ACC112 (cell line): ENCODE results near the gene HPS4.
"Not testable (repeated sequence)": the region's sequence is repeated elsewhere in the genome, so short reads cannot be mapped to it uniquely, and the experiment has no call there.

Experiments used
- H2AFZ ChIP-seq: fragments of 200-600 bp; sonication (generic); one replicate; pipeline ENCODE4 v1.6.0; 2017; ENCODE audit warnings: antibody characterized with exemption, low read length; ENCODE audit not compliant: unreplicated experiment
- H3K27ac ChIP-seq: fragments of 200-600 bp; sonication (generic); 2 replicates; pipeline ENCODE4 v1.5.1; 2014; ENCODE audit warnings: low read depth, mild to moderate bottlenecking, antibody characterized with exemption, low read length, moderate library complexity
- H3K27me3 ChIP-seq: fragments of 200-600 bp; sonication (generic); 2 replicates; pipeline ENCODE4 v1.6.1; 2014; ENCODE audit warnings: mild to moderate bottlenecking, antibody characterized with exemption, low read length, moderate library complexity, mixed read lengths; ENCODE audit not compliant: insufficient read depth
- H3K36me3 ChIP-seq: fragments of 200-600 bp; sonication (generic); 2 replicates; pipeline ENCODE4 v1.6.1; 2016; ENCODE audit warnings: mild to moderate bottlenecking, antibody characterized with exemption, low read length, moderate library complexity, mixed read lengths; ENCODE audit not compliant: insufficient read depth
- H3K4me1 ChIP-seq: fragments of 200-600 bp; sonication (generic); one replicate; pipeline ENCODE4 v1.6.1; 2016; ENCODE audit warnings: low read length, mixed read lengths; ENCODE audit not compliant: insufficient read depth, unreplicated experiment, control insufficient read depth
- H3K4me3 ChIP-seq: fragments of 200-600 bp; sonication (generic); 2 replicates; pipeline ENCODE4 v1.5.1; 2014; ENCODE audit warnings: mild to moderate bottlenecking, low read depth, low read length
- H3K79me2 ChIP-seq: fragments of 200-600 bp; sonication (generic); one replicate; pipeline ENCODE4 v1.6.0; 2016; ENCODE audit warnings: low read length; ENCODE audit not compliant: control insufficient read depth, unreplicated experiment, insufficient read depth

HPS4 gene

GRCh38 chr22:26483439-26484359 is at the start of gene HPS4, which contains the start of gene SRRD:
TSS of gene HPS4 (minus strand) at chr22:26483783. CDS start at chr22:26481762, 2,021 bp downstream.
TSS of gene SRRD (plus strand) at chr22:26483877. CDS start at chr22:26483891, 14 bp downstream.
- Histone ChIP-seq H2AFZ (peak within 1 kb of the TSS; percentile 61), H3K79me2 (peaks cover 25% of the 10 kb centered on the region), H3K27me3 (no peaks in the 10 kb centered on the region), H3K4me3 (peak within 1 kb of the TSS; percentile 85), H3K4me1 (peaks cover 8% of the 10 kb centered on the region), H3K36me3 (peaks cover 9% of the 10 kb centered on the region; the same call in 1 of the 2 replicates), H3K27ac (peak within 1 kb of the TSS; percentile 44)

- Histone ChIP-seq H3K4me3 (no peak overlapping the region), H3K27me3 (no peaks in the 10 kb centered on the region), H3K4me1 (peaks cover 12% of the 10 kb centered on the region), H3K27ac (no peak overlapping the region), H2AFZ (no peak overlapping the region), H3K79me2 (no peaks in the 10 kb centered on the region), H3K36me3 (no peaks in the 10 kb centered on the region)
Observed at GRCh38 chr22:26529345-26529744, 45.8 kb upstream of the HPS4 start.

- H3K36me3 ChIP-seq, H3K27me3 ChIP-seq, H3K27ac ChIP-seq, H3K79me2 ChIP-seq, H2AFZ ChIP-seq, H3K4me3 ChIP-seq: not testable (repeated sequence)
- peaks cover 12% of the 10 kb centered on the region for H3K4me1 ChIP-seq
Observed at GRCh38 chr22:26528518-26528917, 44.9 kb upstream of the HPS4 start.

- no peaks in the 10 kb centered on the region for H3K27me3 ChIP-seq
- no peak overlapping the region for H3K27ac ChIP-seq
- no peaks in the 10 kb centered on the region for H3K79me2 ChIP-seq
- no peak overlapping the region for H3K4me3 ChIP-seq
- no peaks in the 10 kb centered on the region for H3K36me3 ChIP-seq
- H3K4me1 ChIP-seq: peaks cover 9% of the 10 kb centered on the region
- H2AFZ ChIP-seq: no peak overlapping the region
Observed at GRCh38 chr22:26527574-26528465, 44.2 kb upstream of the HPS4 start.

GRCh38 chr22:26527167-26527566 is 43.6 kb upstream of the HPS4 start:
- Histone ChIP-seq H3K4me1 (peaks cover 7% of the 10 kb centered on the region), H3K36me3 (no peaks in the 10 kb centered on the region), H3K27me3 (no peaks in the 10 kb centered on the region), H3K27ac (no peak overlapping the region), H2AFZ (no peak overlapping the region), H3K4me3 (no peak overlapping the region), H3K79me2 (no peaks in the 10 kb centered on the region)

GRCh38 chr22:26525946-26526564 is 42.5 kb upstream of the HPS4 start:
- no peak overlapping the region for H2AFZ ChIP-seq
- no peaks in the 10 kb centered on the region for H3K79me2 ChIP-seq
- no peak overlapping the region for H3K4me3 ChIP-seq
- no peaks in the 10 kb centered on the region for H3K36me3 ChIP-seq
- peaks cover 7% of the 10 kb centered on the region for H3K4me1 ChIP-seq
- no peaks in the 10 kb centered on the region for H3K27me3 ChIP-seq
- H3K27ac ChIP-seq: no peak overlapping the region

GRCh38 chr22:26524870-26525269 is 41.3 kb upstream of the HPS4 start:
- Histone ChIP-seq H3K36me3 (no peaks in the 10 kb centered on the region), H3K4me3 (no peak overlapping the region), H3K4me1 (peaks cover 7% of the 10 kb centered on the region), H3K27ac (no peak overlapping the region), H2AFZ (no peak overlapping the region), H3K79me2 (no peaks in the 10 kb centered on the region), H3K27me3 (no peaks in the 10 kb centered on the region)

- Histone ChIP-seq H2AFZ (no peak overlapping the region), H3K36me3 (no peaks in the 10 kb centered on the region), H3K27me3 (no peaks in the 10 kb centered on the region), H3K79me2 (no peaks in the 10 kb centered on the region), H3K4me3 (no peak overlapping the region), H3K27ac (no peak overlapping the region), H3K4me1 (no peaks in the 10 kb centered on the region)
Observed at GRCh38 chr22:26522592-26522991, 39.0 kb upstream of the HPS4 start.

- Histone ChIP-seq H3K27ac (no peak overlapping the region), H3K4me1 (no peaks in the 10 kb centered on the region), H3K4me3 (no peak overlapping the region), H2AFZ (no peak overlapping the region), H3K36me3 (no peaks in the 10 kb centered on the region), H3K27me3 (no peaks in the 10 kb centered on the region), H3K79me2 (no peaks in the 10 kb centered on the region)
Observed at GRCh38 chr22:26522012-26522411, 38.4 kb upstream of the HPS4 start.

GRCh38 chr22:26517429-26517828 is 33.8 kb upstream of the HPS4 start:
- Histone ChIP-seq H3K79me2 (peaks cover 8% of the 10 kb centered on the region), H3K4me1 (peaks cover 13% of the 10 kb centered on the region), H3K36me3 (no peaks in the 10 kb centered on the region), H3K27me3 (no peaks in the 10 kb centered on the region), H3K4me3 (no peak overlapping the region), H2AFZ (no peak overlapping the region), H3K27ac (no peak overlapping the region)
